ENCODE results near the gene ABCC8.

Gene ABCC8

GRCh38 chr11:17352950-17353820 lies 123.5 kb downstream of the ABCC8 start:
- peak; percentile 84 for DNase-seq (ENCODE audit: low spot score)

- peak; percentile 72 for DNase-seq (ENCODE audit: low spot score)
Observed at GRCh38 chr11:17351510-17352176, 125.0 kb downstream of the ABCC8 start, which contains the start of gene NCR3LG1. Gene NCR3LG1, plus strand, starts transcription at chr11:17351800. Its CDS starts 170 bp downstream, at chr11:17351970.

- no peak for DNase-seq (ENCODE audit: low spot score)
Observed at GRCh38 chr11:17351172-17351509, 125.5 kb downstream of the ABCC8 start.

- no peak for DNase-seq (ENCODE audit: low spot score)
Observed at GRCh38 chr11:17350455-17351171, 126.0 kb downstream of the ABCC8 start.

GRCh38 chr11:17347676-17348075 lies 129.0 kb downstream of the ABCC8 start:
- no peak for DNase-seq (ENCODE audit: low spot score)

- no peak for DNase-seq (ENCODE audit: low spot score)
Observed at GRCh38 chr11:17343907-17344306, 132.7 kb downstream of the ABCC8 start.

GRCh38 chr11:17343257-17343656 lies 133.4 kb downstream of the ABCC8 start:
- DNase-seq (ENCODE audit: low spot score), result no peak
